HG02938 (cell line): Measurements from ENCODE around the gene SLC44A1.

Experiments
- ATAC-seq: cut with Tn5 transposase; IDR thresholded peaks from one replicate; pipeline ENCODE4 v1.9.1; 2021; ENCODE audit warnings: mild to moderate bottlenecking, moderate library complexity; ENCODE audit not compliant: unreplicated experiment

Gene SLC44A1

DNA sequence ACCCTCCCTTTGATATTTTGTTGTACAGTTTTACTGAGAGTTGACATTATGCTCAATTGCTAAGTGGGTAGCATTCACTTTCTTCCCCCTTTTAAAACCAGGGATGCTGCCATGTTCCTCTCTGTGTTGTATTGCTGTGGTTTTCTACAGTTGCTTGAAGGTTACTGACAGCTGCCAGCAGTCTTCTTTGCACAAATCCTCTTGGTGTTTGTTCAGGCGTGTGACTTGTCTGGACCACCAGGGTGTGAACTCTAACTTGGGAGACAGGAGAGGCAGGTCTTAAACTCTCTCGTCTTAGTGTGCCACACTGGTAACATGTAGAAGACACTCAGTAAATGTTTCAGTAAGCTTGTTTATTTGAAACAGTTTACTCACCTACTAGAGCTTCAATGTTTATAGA is 25.1 kb downstream of the SLC44A1 start:
- ATAC-seq, result no peak

DNA sequence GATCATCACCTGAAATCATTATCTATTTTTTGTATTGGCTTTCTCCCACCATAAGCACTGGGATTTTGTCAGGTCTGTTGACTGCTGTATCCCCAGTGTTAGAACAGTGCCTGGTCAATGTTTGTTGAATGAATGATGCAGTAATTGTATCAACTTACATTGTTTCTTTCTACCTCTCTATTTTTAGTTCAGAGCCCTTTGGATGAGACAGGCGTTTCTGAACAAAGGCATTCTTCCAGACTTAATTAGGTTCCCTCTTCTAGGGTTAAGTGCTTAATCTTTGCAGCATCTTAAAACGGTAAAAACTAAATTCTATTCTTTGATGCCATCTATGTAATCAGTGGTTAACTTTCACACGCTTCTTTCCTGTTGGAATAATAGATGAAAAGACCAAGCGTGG is 26.3 kb downstream of the SLC44A1 start:
- no peak for ATAC-seq

GRCh38 chr9:105273731-105274130 is 29.3 kb downstream of the SLC44A1 start:
- no peak for ATAC-seq

- no peak for ATAC-seq
Observed at GRCh38 chr9:105275111-105275510, 30.7 kb downstream of the SLC44A1 start.

DNA sequence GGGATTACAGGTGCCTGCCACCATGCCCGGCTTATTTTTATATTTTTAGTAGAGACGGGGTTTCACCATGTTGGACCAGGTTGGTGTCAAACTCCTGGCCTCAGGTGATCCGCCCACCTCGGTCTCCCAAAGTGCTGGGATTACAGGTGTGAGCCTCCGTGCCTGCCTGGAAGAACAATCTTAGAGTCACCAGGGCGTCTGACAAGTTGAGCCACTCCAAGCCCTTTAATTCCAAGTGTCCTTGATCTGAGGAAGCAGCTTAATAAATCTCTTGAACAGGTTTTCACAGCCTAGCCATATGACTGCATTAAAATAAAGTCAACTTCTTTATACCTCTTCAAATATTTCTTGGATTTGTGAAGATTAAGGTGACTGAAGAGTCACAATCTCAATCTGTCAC is 31.5 kb downstream of the SLC44A1 start:
- no peak for ATAC-seq

DNA sequence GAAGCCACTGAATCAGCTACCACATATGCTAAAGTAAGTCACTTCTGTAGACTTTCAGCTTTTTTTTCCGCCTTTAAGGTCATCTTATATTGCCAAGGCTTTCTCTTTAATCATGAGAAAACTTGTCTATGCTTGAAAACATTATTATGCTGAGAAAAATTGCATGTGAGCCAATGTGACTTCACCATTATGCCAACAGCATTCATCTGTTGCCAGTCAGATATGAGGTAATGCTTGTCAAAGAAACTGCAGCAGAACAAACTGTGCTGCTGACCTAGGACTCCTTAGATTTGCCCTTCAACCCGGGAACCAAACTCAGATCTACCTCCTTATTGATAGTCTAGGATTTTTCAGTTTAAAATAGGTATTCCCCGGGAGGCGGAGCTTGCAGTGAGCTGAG is 34.3 kb downstream of the SLC44A1 start:
- ATAC-seq, result no peak

- no peak for ATAC-seq
Observed at GRCh38 chr9:105280691-105281090, 36.2 kb downstream of the SLC44A1 start.

GRCh38 chr9:105281272-105281671 is 36.8 kb downstream of the SLC44A1 start:
- no peak for ATAC-seq

- ATAC-seq, result no peak
Observed at GRCh38 chr9:105281926-105282325, 37.5 kb downstream of the SLC44A1 start.

DNA sequence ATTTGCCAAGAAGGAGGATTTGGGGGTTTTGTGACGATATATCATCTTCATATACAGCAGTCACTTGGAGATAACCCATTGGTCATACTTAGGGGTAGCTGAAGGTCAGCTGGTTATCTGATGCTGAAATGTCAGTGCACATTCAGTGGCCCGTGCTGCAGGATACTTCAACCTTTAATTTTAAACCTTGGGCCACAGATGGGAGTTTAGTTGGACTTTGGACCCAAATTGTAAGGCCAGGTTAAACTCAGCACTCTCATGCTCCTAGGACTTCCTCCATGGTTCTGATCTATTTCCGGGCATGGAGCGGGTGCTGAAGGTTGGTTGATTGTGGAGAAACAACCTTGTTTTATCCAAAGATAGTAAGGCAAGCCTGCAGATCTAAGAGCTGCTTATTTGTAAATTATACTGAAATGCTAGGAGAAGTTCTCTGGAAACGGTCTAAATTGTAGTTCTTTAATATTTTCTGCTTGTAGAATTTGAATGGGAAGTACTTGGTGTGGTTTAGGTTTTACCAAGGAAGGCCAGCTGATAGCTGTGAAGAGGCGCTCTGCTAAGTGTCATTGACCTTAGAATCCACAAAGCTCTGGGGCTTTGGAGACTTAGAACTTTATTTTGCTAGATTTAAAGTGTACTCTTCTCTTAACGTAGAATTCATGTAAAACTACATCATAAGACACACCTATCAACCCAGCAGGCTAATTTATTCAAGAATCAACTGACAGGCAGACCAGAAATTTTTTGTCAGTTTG is 38.6 kb downstream of the SLC44A1 start:
- ATAC-seq, result no peak

DNA sequence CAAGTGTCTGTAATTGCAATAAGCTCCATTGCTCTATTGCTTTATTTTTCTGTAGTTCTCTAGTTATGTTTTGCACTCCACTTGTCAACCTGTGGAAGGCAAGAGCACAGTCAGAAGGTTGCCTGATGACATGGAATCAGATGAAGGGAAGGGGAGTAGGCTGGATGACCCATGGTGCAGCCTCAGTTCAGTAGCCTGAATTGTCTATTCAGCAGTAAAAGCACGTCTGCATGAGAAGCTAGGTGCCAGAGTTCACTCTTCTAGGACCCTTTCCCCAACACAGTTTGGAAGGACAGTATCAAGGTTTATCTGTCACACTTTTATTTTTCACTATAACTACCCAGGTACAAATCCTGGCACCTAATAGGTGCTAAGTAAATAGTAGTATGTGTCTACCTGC is 39.3 kb downstream of the SLC44A1 start:
- ATAC-seq, result no peak

- no peak for ATAC-seq
Observed at GRCh38 chr9:105284463-105284862, 40.0 kb downstream of the SLC44A1 start.

GRCh38 chr9:105286098-105286497 is 41.6 kb downstream of the SLC44A1 start:
- ATAC-seq, result no peak

DNA sequence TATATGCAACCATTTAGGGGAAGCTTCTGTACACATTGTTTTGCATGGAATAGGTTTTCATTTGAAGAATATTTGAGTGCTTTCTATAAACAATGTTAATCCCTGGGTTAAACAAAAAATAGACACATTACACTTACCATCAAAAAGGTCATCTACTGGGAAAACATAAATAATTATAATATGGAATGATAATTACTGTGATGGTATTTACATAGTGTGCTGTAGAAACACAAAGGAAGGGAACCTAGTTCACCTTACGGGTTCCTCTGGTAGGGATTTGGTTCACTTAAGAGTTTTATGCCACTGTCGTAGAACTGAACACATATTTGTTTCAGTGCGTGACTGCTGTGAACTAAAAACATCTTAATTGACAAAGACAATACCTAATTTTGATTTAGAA is 44.9 kb downstream of the SLC44A1 start:
- ATAC-seq, result no peak

DNA sequence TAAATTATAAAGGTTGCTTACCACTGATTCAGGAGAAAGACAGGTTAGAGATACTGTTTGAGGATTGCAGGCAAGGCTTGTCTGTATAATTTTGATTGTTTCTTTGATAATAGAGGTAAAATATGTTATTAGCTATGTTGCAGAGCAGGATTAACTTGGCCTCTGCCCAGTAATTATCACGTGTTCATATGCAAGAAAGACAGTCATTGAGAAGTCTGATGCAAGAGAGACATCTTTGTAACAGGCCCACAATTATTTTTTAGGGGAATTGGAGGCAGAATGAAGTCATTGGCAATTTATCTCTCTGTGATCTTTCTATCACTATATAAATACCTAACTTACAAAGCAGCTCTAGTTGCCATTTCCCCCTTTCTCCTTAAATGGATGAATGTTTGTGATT is 46.0 kb downstream of the SLC44A1 start:
- ATAC-seq, result no peak

- no peak for ATAC-seq
Observed at GRCh38 chr9:105290954-105291353, 46.5 kb downstream of the SLC44A1 start.

DNA sequence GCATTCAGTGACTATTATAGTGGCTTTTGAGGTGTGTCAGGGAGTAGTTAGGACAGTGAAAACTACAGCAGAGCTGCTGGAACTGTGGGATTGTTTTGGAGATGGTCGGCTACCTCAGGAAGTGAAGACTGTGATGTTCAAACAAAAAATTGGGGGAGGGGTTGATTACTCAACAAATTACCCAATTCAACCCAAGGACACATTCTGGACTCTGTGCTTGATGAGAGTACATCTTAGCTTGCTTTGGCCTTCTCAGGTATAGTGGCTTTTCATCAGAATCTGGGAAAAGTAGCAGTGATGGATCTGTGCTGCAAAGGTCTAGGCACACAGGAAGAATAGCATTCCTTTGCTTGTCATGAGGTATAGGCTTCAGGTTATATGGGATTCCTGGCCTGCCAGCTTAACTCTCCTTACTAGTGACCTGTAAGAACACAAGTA is 47.0 kb downstream of the SLC44A1 start:
- ATAC-seq, result no peak

DNA sequence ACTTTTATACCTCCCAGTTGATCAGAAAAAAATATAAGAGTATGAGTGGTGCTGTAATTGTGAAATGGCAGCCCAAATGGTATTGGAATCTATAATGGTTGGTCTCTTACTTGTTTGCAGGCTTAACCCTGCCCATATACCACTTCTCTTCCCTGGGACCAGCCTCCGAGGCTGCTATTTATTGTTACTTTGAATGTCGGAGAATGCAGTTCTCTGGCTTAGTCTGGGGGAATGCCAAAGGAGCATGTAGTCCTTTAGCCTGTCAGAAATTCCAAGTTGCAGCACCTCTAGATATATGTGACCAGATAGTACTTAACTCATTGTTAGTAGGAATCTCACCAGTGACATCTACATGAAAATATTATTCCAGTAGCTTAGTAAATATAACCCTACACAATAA is 47.5 kb downstream of the SLC44A1 start:
- ATAC-seq, result no peak

GRCh38 chr9:105293408-105293807 is 49.0 kb downstream of the SLC44A1 start:
- no peak for ATAC-seq

DNA sequence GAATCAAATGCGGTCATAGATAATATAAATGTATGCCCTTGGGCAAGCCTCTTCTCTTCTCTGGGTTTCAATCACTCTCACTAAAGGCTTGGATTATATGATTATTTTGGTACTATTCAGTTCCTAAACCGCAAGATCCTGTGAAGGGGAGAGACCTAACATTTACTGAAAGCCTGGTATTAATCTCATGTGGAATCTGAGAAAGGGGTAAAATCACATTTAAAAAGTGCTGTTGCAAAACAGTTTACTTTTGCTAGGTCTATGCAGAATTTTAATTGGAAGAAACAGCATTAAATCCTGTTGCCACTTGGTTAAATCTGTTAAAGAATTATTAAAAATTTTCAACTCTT is 50.7 kb downstream of the SLC44A1 start:
- no peak for ATAC-seq

- no peak for ATAC-seq
Observed at GRCh38 chr9:105295986-105296385, 51.5 kb downstream of the SLC44A1 start.

DNA sequence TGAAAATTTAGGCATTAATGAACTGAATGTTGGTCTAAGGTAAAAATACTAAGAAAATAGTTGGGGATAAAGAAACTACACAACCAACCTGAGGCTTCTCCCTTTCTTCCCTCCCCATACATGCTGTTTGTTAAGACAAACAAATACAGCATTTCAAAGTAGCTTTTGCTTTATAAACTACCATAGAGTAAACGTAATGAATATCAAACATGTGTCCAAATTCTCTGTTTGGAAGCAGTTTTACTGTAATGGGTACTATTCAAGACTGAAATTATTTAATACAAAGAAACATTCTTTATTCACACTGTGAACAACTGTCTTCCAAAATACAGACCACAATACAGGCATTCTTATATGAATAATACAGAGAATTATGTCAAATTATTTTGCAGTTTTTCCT is 52.0 kb downstream of the SLC44A1 start:
- no peak for ATAC-seq

DNA sequence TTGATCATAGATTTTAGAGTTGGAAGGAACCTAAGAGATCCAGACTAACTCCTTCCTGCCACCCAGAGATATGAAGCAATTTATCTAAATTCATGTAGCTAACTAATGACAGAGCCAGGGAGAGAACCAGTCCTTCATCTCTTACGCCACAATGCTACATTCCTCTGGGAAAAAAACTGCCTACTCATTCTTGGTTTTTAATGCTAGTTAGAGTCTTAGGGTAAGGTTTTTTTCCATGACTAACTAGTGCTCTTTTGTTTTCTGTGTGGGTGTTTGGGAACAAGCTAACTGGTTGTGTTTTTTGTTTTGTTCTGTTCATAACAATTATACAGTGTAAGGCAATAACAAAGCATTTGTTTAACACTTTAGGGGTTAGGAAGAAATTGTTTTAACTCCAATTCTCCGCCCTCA is 52.4 kb downstream of the SLC44A1 start:
- no peak for ATAC-seq
